BE2C (cell line): ENCODE data around the gene FKBP5.
A peak's percentile ranks its signal among the peaks of the same experiment; 100 is the strongest.

Experiments
- DNase-seq: peaks from one replicate; pipeline ENCODE4 v3.0.0-alpha.2; 2020
- H3K27me3 ChIP-seq: fragments of 250-450 bp; sonication (Bioruptor Pico); 2 replicates; pipeline ENCODE4 v1.5.1; 2020; ENCODE audit warnings: mild to moderate bottlenecking
- H3K36me3 ChIP-seq: fragments of 250-450 bp; sonication (Bioruptor Pico); 2 replicates; pipeline ENCODE4 v1.5.1; 2020; ENCODE audit warnings: mild to moderate bottlenecking
- H3K4me1 ChIP-seq: fragments of 250-450 bp; sonication (Bioruptor Pico); 2 replicates; pipeline ENCODE4 v1.5.1; 2020
- H3K4me3 ChIP-seq: 2 replicates; pipeline ENCODE4 v1.5.1; 2011; ENCODE audit warnings: low read depth, low read length
- H3K9me3 ChIP-seq: fragments of 250-450 bp; sonication (Bioruptor Pico); 2 replicates; pipeline ENCODE4 v1.5.1; 2020
- CTCF ChIP-seq: IDR thresholded peaks from 2 replicates; pipeline ENCODE4 v1.5.1; 2012; ENCODE audit warnings: mild to moderate bottlenecking, low read depth, low read length

Gene FKBP5

GRCh38 chr6:35728683-35729678 is 40.3 kb upstream of the FKBP5 start:
- Histone ChIP-seq H3K4me1 (peaks cover 33% of the 10 kb centered on the region), H3K9me3 (no peaks in the 10 kb centered on the region), H3K4me3 (peak overlapping the region; percentile 72), H3K27me3 (no peaks in the 10 kb centered on the region), H3K36me3 (no peaks in the 10 kb centered on the region)
- peak; percentile 23 for DNase-seq
- TF ChIP-seq CTCF: no peak

DNA sequence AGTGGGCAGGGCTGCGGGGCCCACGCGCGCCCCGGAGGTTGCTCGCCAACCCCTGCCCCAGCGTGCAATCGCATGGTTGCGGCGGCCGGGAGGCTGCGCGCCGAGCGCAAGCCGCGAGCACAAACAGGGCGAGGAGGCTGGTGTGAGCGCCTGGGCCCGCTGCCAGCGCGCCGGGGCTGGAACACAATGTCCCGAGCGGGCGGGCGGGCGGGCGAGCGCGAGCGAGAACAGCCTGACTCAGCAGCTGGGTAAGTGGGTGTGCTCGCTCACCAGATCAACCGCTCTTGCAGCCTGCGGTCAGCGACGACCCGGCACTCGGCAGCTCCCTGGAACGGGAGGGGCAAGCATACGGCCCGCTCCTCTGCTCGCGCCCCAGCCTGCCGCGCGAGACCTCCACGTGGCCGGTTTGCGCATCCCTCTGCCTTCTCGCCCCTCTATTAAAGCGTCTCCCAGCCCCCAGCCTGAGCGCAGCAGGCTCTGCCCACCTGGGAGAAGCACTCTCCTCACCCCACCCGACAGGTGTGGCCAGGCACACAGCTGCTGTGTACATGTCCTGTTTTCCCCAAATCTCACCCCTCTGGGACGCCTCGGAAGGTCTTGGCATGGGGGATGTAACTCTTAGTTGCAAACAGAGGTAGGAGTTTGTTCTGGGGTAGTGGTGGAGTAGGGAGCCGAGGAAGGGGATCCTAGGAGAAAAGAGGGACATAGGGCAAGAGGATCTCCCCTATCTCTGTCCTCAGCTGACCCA is 39.4 kb upstream of the FKBP5 start:
- DNase-seq: peak; percentile 91
- TF ChIP-seq CTCF: no peak
- no peaks in the 10 kb centered on the region for H3K9me3 ChIP-seq
- H3K36me3 ChIP-seq: no peaks in the 10 kb centered on the region
- H3K4me1 ChIP-seq: peaks cover 33% of the 10 kb centered on the region
- H3K27me3 ChIP-seq: no peaks in the 10 kb centered on the region
- H3K4me3 ChIP-seq: peak overlapping the region; percentile 72

GRCh38 chr6:35727231-35727934 is 38.7 kb upstream of the FKBP5 start:
- H3K9me3 ChIP-seq: no peaks in the 10 kb centered on the region
- H3K27me3 ChIP-seq: no peaks in the 10 kb centered on the region
- no peaks in the 10 kb centered on the region for H3K36me3 ChIP-seq
- peaks cover 27% of the 10 kb centered on the region for H3K4me1 ChIP-seq
- TF ChIP-seq CTCF: no peak
- peak; percentile 87 for DNase-seq
- H3K4me3 ChIP-seq: peak overlapping the region; percentile 72

DNA sequence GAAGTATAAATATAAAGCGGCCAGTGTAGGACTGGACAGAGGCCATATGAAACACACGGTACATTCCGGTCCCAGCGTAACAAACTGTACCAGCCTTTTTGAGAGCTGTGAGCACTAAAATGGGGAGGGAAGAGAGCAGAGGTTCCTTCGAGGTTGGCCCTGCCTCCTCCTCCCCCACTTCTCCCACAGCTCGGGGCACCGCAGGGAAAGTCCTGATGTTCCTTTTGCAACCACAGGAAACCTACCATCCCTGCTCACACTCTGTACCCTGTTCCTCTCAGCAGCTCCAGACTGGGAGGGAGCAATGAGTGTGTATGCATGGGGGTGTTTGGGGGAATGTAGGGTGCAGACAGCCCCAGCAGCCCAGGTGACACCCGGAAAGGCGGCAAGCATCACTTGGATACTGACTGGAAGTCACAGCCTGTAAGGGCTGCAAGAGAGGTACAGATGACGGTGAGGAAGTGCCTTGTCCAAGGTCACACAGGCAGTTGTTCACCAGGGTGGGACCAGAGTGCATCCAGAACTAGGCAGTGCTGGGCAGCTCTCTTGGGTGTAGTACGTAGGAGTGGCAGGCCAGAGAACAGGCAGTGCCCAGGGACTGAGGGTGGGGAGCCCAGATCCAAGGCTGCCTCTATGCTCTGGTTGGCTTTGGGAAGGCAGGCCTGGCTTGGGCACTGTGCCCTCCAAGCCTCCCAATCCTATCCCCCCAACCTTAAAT is 37.2 kb upstream of the FKBP5 start:
- H3K4me3 ChIP-seq: no peak overlapping the region
- H3K36me3 ChIP-seq: no peaks in the 10 kb centered on the region
- H3K9me3 ChIP-seq: no peaks in the 10 kb centered on the region
- no peaks in the 10 kb centered on the region for H3K27me3 ChIP-seq
- DNase-seq: no peak
- TF ChIP-seq CTCF: no peak
- peaks cover 25% of the 10 kb centered on the region for H3K4me1 ChIP-seq

- Histone ChIP-seq H3K36me3 (no peaks in the 10 kb centered on the region), H3K9me3 (no peaks in the 10 kb centered on the region), H3K27me3 (no peaks in the 10 kb centered on the region), H3K4me3 (no peak overlapping the region), H3K4me1 (peaks cover 29% of the 10 kb centered on the region)
- no peak for TF ChIP-seq CTCF
- no peak for DNase-seq
These were observed 36.5 kb upstream of the FKBP5 start for GRCh38 chr6:35725081-35725708.
